HepG2 (cell line): ENCODE results near the gene SLC4A11. TPM values are rescaled to one million over a fixed set of nuclear protein-coding genes. Genes with fewer than 3 reads are reported as not detected.

Experiments
- E2F2 ChIP-seq: sonication (generic); formaldehyde crosslinking; IDR thresholded peaks from 2 replicates; pipeline ENCODE4 v1.4.0; 2020; ENCODE audit warnings: missing genetic modification reagents, borderline replicate concordance
- HBP1 ChIP-seq: IDR thresholded peaks from 2 replicates; pipeline ENCODE4 v1.6.1; 2016; ENCODE audit warnings: low read depth, control low read depth
- KLF16 ChIP-seq, 2 experiments: sonication (generic) in 1 of 2; formaldehyde crosslinking in 1 of 2; IDR thresholded peaks; 2 replicates each; pipeline versions ENCODE4 v1.6.1 to v1.8.0; 2016 to 2023; ENCODE audit warnings: missing genetic modification reagents in 2 of 2, missing compliant biosample characterization in 1 of 2
- MAFK ChIP-seq, 2 experiments: IDR thresholded peaks in 1 of 2; conservative IDR thresholded peaks in 1 of 2; 2 replicates each; pipeline ENCODE4 v1.6.1; 2011; ENCODE audit warnings: improper control_type of control experiment in 2 of 2, low read length in 2 of 2
- MED13 ChIP-seq: sonication (generic); formaldehyde crosslinking; IDR thresholded peaks from 2 replicates; pipeline ENCODE4 v1.5.0; 2020; ENCODE audit warnings: missing genetic modification reagents
- NCOA5 ChIP-seq: sonication (generic); formaldehyde crosslinking; IDR thresholded peaks from 2 replicates; pipeline ENCODE4 v1.4.0; 2020; ENCODE audit warnings: missing genetic modification reagents
- PHF5A ChIP-seq: IDR thresholded peaks from one replicate; pipeline ENCODE4 v1.6.1; 2018; ENCODE audit warnings: low read depth, missing genetic modification reagents; ENCODE audit not compliant: unreplicated experiment
- PTBP1 ChIP-seq: fragments of 200-400 bp; formaldehyde crosslinking; IDR thresholded peaks from 2 replicates; pipeline ENCODE4 v1.6.1; 2018; ENCODE audit warnings: low read length, low read depth; ENCODE audit not compliant: poor library complexity, severe bottlenecking
- RAD21 ChIP-seq: fragments of 450-650 bp; formaldehyde crosslinking; IDR thresholded peaks from 2 replicates; pipeline ENCODE4 v1.5.0; 2020; ENCODE audit warnings: mild to moderate bottlenecking
- RBFOX2 ChIP-seq: fragments of 200-400 bp; formaldehyde crosslinking; IDR thresholded peaks from 2 replicates; pipeline ENCODE4 v1.6.1; 2017; ENCODE audit warnings: low read depth, mild to moderate bottlenecking, low read length
- RBM22 ChIP-seq: fragments of 200-400 bp; formaldehyde crosslinking; optimal IDR thresholded peaks from 2 replicates; pipeline ENCODE3; 2017; ENCODE audit warnings: mild to moderate bottlenecking, low read length, moderate library complexity
- RORA ChIP-seq: sonication (generic); formaldehyde crosslinking; IDR thresholded peaks from 2 replicates; pipeline ENCODE4 v1.5.0; 2020; ENCODE audit warnings: mild to moderate bottlenecking, missing genetic modification reagents, moderate library complexity
- SMYD3 ChIP-seq: sonication (generic); formaldehyde crosslinking; IDR thresholded peaks from 2 replicates; pipeline ENCODE4 v1.8.1; 2023; ENCODE audit warnings: mild to moderate bottlenecking, missing genetic modification reagents
- TRAFD1 ChIP-seq: sonication (generic); formaldehyde crosslinking; IDR thresholded peaks from 2 replicates; pipeline ENCODE4 v1.5.1; 2020; ENCODE audit warnings: missing genetic modification reagents, mild to moderate bottlenecking, borderline replicate concordance
- ZBTB49 ChIP-seq: sonication (generic); formaldehyde crosslinking; IDR thresholded peaks from 2 replicates; pipeline ENCODE4 v1.4.0; 2020; ENCODE audit warnings: missing genetic modification reagents, borderline replicate concordance
- ZFYVE20 ChIP-seq: sonication (generic); formaldehyde crosslinking; IDR thresholded peaks from 2 replicates; pipeline ENCODE4 v1.8.0; 2023; ENCODE audit warnings: low read depth, mild to moderate bottlenecking, moderate library complexity, missing genetic modification reagents, borderline replicate concordance
- ZNF10 ChIP-seq: sonication (generic); formaldehyde crosslinking; IDR thresholded peaks from 2 replicates; pipeline ENCODE4 v1.4.0; 2020; ENCODE audit warnings: mild to moderate bottlenecking, low read depth, missing genetic modification reagents, borderline replicate concordance
- ZNF691 ChIP-seq: sonication (generic); formaldehyde crosslinking; IDR thresholded peaks from 2 replicates; pipeline ENCODE4 v1.4.0; 2020; ENCODE audit warnings: missing genetic modification reagents, low read depth, mild to moderate bottlenecking, borderline replicate concordance
- ZNF703 ChIP-seq: sonication (generic); formaldehyde crosslinking; IDR thresholded peaks from 2 replicates; pipeline ENCODE4 v1.5.1; 2020; ENCODE audit warnings: missing genetic modification reagents, mild to moderate bottlenecking, moderate library complexity, borderline replicate concordance
- ZNF737 ChIP-seq: sonication (generic); formaldehyde crosslinking; IDR thresholded peaks from 2 replicates; pipeline ENCODE4 v1.5.0; 2020; ENCODE audit warnings: missing genetic modification reagents, mild to moderate bottlenecking, borderline replicate concordance
- ZNF83 ChIP-seq: sonication (generic); formaldehyde crosslinking; IDR thresholded peaks from 2 replicates; pipeline ENCODE4 v1.4.0; 2020; ENCODE audit warnings: missing genetic modification reagents, mild to moderate bottlenecking, borderline replicate concordance
- polyA plus RNA-seq, 8 experiments: library from polyadenylated mRNA; depleted of rRNA in 3 of 8; stranded (reverse) in 7 of 8; unstranded in 1 of 8; fragments of >200 nt; fragmentation: Illumina TruSeq in 4 of 8; extraction: Trizol in 4 of 8; gene quantifications; 2 replicates each; pipeline versions ENCODE4 v1.2.1 to v1.2.3, GENCODE V29; 2011 to 2016; ENCODE audit warnings: low read depth in 4 of 8, missing spikeins in 1 of 8, mixed read lengths in 1 of 8; ENCODE audit not compliant: insufficient read depth in 1 of 8
- total RNA-seq, 5 experiments: library from RNA; depleted of rRNA; stranded (reverse); fragments of >200 nt; fragmentation: Illumina TruSeq; extraction: Trizol; gene quantifications; 2 replicates each; pipeline ENCODE4 v1.2.3, GENCODE V29; 2016; ENCODE audit warnings: low read depth in 1 of 5

Gene SLC4A11
- total and polyA plus RNA-seq, 2 of the 13 experiments (the other 11 are each of a cell fraction or from before 2014, with no cell fraction given): 3.9 to 27.0 TPM

GRCh38 chr20:3238616-3239025 lies 369 bp downstream of the SLC4A11 start (continued):
- TF ChIP-seq TRAFD1 (CRISPR knock-in tag): no peak
- TF ChIP-seq MAFK (conservative IDR thresholded peaks at IDR 0.05 in 1 of 2, IDR thresholded peaks at IDR 0.05 in 1 of 2; ENCODE audit: low read length in 2 of 2): no peak
- TF ChIP-seq RORA (CRISPR knock-in tag): no peak
- TF ChIP-seq RAD21 (CRISPR knock-in tag): no peak; the same call in 1 of the 2 replicates
- no peak for TF ChIP-seq NCOA5 (CRISPR knock-in tag)
- 0 out of 2 replicates have a peak, but pooled peaks have one; percentile 16 for TF ChIP-seq HBP1 (CRISPR knock-in tag)
- no peak for TF ChIP-seq PHF5A (CRISPR knock-in tag)
- no peak for TF ChIP-seq RBFOX2
- TF ChIP-seq ZNF703 (CRISPR knock-in tag): no peak; the same call in 1 of the 2 replicates
- no peak for TF ChIP-seq ZFYVE20
- TF ChIP-seq ZBTB49: no peak
- no peak for TF ChIP-seq KLF16 (CRISPR knock-in tag; IDR thresholded peaks at IDR 0.05)
- TF ChIP-seq SMYD3 (CRISPR knock-in tag): no peak
- no peak for TF ChIP-seq ZNF691
- no peak for TF ChIP-seq ZNF10 (CRISPR knock-in tag)
- no peak for TF ChIP-seq PTBP1
- 0 out of 2 replicates have a peak, but pooled peaks have one; percentile 63 for TF ChIP-seq ZNF737 (CRISPR knock-in tag)
- TF ChIP-seq ZNF83 (CRISPR knock-in tag): no peak
- TF ChIP-seq MED13 (CRISPR knock-in tag): 0 out of 2 replicates have a peak, but pooled peaks have one; percentile 2
- 0 out of 2 replicates have a peak, but pooled peaks have one; percentile 4 for TF ChIP-seq E2F2 (CRISPR knock-in tag)
- TF ChIP-seq RBM22: no peak
